ENCODE measurements around the gene GRIA3.
A peak's percentile ranks its signal among the peaks of the same experiment; 100 is the strongest.

Gene GRIA3

DNA sequence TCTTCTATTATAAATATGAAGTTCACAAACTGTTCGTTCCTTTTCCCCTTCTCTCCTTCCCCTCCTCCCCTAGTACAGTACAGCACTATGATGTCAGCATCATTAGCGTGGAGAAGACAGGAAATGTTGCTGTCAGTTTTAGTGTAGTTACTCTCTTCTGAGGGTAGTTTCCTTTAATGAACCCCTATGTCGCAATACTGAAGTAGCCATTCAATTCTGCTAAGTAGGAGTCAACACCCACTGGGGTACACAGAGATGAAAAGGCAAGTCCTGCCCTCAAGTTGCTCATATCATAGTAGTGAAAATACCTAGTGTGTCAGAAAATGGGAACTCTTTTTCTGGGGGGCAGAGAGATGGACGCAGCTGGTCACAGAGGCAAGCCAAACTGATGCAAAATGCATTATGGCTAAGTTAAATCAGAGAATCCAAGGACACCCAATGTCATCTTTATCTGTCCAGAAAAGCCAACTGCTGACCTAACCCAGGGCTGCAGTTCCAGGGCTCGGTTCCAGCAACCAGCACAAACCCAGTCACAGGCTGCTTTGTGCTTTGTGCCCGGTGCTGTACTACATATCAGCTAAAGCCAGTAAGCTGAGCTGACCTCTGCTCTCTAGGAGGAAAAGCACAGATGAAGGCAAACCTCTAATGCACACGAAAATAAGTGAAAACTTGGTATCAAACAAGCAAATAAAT lies 31.5 kb downstream of the GRIA3 start:
- DNase-seq (ENCODE audit: low read depth) = peak; percentile 2
- no peak for TF ChIP-seq POLR2A (IDR thresholded peaks at IDR 0.05; ENCODE audit: extremely low read depth, insufficient read length)
- TF ChIP-seq, protein P1, sequence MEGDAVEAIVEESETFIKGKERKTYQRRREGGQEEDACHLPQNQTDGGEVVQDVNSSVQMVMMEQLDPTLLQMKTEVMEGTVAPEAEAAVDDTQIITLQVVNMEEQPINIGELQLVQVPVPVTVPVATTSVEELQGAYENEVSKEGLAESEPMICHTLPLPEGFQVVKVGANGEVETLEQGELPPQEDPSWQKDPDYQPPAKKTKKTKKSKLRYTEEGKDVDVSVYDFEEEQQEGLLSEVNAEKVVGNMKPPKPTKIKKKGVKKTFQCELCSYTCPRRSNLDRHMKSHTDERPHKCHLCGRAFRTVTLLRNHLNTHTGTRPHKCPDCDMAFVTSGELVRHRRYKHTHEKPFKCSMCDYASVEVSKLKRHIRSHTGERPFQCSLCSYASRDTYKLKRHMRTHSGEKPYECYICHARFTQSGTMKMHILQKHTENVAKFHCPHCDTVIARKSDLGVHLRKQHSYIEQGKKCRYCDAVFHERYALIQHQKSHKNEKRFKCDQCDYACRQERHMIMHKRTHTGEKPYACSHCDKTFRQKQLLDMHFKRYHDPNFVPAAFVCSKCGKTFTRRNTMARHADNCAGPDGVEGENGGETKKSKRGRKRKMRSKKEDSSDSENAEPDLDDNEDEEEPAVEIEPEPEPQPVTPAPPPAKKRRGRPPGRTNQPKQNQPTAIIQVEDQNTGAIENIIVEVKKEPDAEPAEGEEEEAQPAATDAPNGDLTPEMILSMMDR (IDR thresholded peaks at IDR 0.05; ENCODE audit: low read depth, low read length) = no peak
- no peak for TF ChIP-seq MYC (IDR thresholded peaks at IDR 0.05; ENCODE audit: low read depth, low read length)
- TF ChIP-seq, protein P2, sequence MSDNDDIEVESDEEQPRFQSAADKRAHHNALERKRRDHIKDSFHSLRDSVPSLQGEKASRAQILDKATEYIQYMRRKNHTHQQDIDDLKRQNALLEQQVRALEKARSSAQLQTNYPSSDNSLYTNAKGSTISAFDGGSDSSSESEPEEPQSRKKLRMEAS (IDR thresholded peaks at IDR 0.05; ENCODE audit: low read depth, low read length) = no peak
- no peak overlapping the region for H3K4me3 ChIP-seq (ENCODE audit: low read depth, low read length)

DNA sequence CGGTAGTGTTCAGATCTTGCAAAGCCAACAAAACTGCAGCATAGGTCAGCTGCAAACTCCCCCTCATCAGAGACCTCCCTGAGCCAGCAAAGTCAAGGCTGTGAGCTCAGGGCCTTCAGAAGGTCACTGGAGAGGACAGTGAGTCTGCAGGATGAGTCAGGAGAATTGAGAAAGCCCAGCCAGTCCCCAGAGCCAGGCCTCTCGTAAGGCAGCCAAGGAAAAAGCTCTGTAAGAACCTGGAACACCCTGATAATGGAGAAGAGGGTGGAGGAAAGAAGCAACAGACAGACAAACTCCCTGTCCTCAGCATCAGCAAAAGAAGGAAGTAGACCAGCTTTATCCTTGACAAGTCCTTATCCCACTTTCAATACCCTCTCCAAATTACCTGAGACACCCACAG lies 33.0 kb downstream of the GRIA3 start:
- DNase-seq (ENCODE audit: low read depth) = no peak
- H3K4me3 ChIP-seq (ENCODE audit: low read depth, low read length) = no peak overlapping the region
- TF ChIP-seq, protein P2 (IDR thresholded peaks at IDR 0.05; ENCODE audit: low read depth, low read length) = no peak
- TF ChIP-seq, protein P1 (IDR thresholded peaks at IDR 0.05; ENCODE audit: low read depth, low read length) = no peak
- TF ChIP-seq POLR2A (IDR thresholded peaks at IDR 0.05; ENCODE audit: extremely low read depth, insufficient read length) = no peak
- TF ChIP-seq MYC (IDR thresholded peaks at IDR 0.05; ENCODE audit: low read depth, low read length) = no peak

DNA sequence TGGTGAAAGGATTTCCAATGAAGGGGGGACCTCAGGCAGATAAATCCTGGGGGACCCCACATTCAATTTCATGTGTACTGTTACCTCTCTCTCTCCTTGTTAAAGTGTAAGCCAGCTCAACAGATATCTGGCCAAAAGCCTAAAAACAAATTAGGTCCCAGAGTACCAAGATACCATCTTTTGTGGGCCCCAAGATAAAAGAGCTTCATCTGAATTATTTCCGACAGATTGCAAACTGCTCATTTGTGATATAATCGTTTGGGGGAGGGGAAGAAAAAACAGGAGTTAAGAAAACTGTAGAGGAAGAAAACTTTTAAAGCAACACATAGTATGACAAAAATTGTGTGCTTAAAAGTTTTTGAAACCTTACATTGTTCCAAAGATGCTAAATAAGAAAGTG lies 33.6 kb downstream of the GRIA3 start:
- H3K4me3 ChIP-seq (ENCODE audit: low read depth, low read length) = no peak overlapping the region
- TF ChIP-seq, protein P1 (IDR thresholded peaks at IDR 0.05; ENCODE audit: low read depth, low read length) = no peak
- TF ChIP-seq POLR2A (IDR thresholded peaks at IDR 0.05; ENCODE audit: extremely low read depth, insufficient read length) (no peak), MYC (IDR thresholded peaks at IDR 0.05; ENCODE audit: low read depth, low read length) (no peak)
- TF ChIP-seq, protein P2 (IDR thresholded peaks at IDR 0.05; ENCODE audit: low read depth, low read length) = no peak
- DNase-seq (ENCODE audit: low read depth) = no peak

GRCh38 chrX:123219916-123220315 lies 35.8 kb downstream of the GRIA3 start:
- no peak overlapping the region for H3K4me3 ChIP-seq (ENCODE audit: low read depth, low read length)
- DNase-seq (ENCODE audit: low read depth) = no peak
- TF ChIP-seq, protein P2 (IDR thresholded peaks at IDR 0.05; ENCODE audit: low read depth, low read length) = no peak
- TF ChIP-seq MYC (IDR thresholded peaks at IDR 0.05; ENCODE audit: low read depth, low read length) (no peak), POLR2A (IDR thresholded peaks at IDR 0.05; ENCODE audit: extremely low read depth, insufficient read length) (no peak)
- TF ChIP-seq, protein P1 (IDR thresholded peaks at IDR 0.05; ENCODE audit: low read depth, low read length) = no peak

GRCh38 chrX:123222920-123223319 lies 38.8 kb downstream of the GRIA3 start:
- DNase-seq (ENCODE audit: low read depth) = no peak
- TF ChIP-seq, protein P2 (IDR thresholded peaks at IDR 0.05; ENCODE audit: low read depth, low read length) = no peak
- TF ChIP-seq, protein P1 (IDR thresholded peaks at IDR 0.05; ENCODE audit: low read depth, low read length) = no peak
- no peak for TF ChIP-seq MYC (IDR thresholded peaks at IDR 0.05; ENCODE audit: low read depth, low read length)
- TF ChIP-seq POLR2A (IDR thresholded peaks at IDR 0.05; ENCODE audit: extremely low read depth, insufficient read length) = no peak
- no peak overlapping the region for H3K4me3 ChIP-seq (ENCODE audit: low read depth, low read length)

Data from NB4 (cell line).